HG02588 (cell line): ENCODE measurements around the gene DNAH8.
"Not testable (repeated sequence)": the region's sequence is repeated elsewhere in the genome, so short reads cannot be mapped to it uniquely, and the experiment has no call there.

Experiments used
- ATAC-seq: cut with Tn5 transposase; IDR thresholded peaks from one replicate; pipeline ENCODE4 v1.9.1; 2021; ENCODE audit warnings: mild to moderate bottlenecking, moderate library complexity; ENCODE audit not compliant: unreplicated experiment

DNAH8 gene

GRCh38 chr6:38697846-38698245 is 17.3 kb upstream of the DNAH8 start:
- ATAC-seq: no peak

- ATAC-seq: not testable (repeated sequence)
These were observed 15.4 kb upstream of the DNAH8 start for GRCh38 chr6:38699702-38700101.

DNA sequence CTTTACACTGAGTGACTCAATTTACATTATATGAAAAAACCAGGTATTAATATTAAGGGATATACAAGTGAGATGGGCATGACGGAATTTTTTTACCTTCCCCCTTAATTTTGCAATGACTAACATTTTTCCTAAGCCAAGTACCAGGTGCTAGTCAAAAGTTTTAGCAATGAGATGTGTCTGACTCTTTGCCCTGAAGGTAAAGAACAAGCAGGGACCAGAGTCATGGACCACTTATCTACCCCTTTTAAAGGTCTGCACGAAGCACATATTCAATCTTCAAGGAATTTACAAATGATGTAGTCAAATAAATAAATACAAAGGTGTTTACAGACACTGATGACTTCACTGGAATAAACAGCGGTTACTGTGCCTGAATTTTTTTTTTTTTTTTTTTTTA is 13.6 kb upstream of the DNAH8 start:
- no peak for ATAC-seq

DNA sequence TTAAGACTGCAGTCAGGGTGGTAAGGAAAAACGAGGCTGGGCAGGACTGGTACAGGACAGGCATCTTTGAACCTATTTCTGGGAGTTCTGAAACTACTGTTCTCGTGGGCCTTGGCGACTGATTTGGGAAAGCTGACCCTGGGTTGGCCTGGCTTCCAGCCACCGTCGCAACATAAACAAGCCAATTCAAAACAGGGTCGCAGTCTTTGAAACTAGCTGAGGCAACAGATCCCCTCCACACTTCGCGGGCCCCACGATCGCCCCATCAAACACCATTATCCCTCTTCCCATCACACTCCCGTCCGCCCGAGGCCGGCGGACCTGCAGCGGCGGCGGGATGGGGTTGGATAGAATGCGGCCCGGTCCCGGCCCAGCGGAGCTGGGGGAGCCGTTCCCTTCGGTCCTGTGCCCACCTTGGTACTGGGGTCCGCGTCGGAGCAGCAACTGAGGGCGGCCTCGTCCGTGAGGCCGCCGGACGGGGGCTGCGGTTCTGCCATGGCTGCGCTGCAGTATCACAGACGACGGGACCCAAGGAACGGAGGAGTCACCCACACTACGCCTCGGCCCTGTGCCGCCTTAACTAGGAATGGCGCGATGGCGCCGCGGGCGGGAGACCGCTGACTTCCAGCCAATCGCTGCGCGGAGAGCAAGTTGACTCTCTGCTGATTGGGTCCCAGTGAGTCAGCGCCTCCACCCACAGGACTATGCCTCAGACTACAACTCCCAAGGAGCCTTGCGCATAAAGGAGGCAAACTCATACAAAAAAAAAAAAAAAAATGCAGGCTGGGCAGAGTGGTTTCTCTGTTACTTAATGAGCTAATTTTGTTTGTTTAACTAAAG is 12.3 kb upstream of the DNAH8 start, which contains the start of gene GLO1:
Gene GLO1 (minus strand): TSS at position 588 of the 840 bp plus-strand sequence. CDS start 91 bp downstream, at position 497.
- peak; percentile 99 for ATAC-seq

DNA sequence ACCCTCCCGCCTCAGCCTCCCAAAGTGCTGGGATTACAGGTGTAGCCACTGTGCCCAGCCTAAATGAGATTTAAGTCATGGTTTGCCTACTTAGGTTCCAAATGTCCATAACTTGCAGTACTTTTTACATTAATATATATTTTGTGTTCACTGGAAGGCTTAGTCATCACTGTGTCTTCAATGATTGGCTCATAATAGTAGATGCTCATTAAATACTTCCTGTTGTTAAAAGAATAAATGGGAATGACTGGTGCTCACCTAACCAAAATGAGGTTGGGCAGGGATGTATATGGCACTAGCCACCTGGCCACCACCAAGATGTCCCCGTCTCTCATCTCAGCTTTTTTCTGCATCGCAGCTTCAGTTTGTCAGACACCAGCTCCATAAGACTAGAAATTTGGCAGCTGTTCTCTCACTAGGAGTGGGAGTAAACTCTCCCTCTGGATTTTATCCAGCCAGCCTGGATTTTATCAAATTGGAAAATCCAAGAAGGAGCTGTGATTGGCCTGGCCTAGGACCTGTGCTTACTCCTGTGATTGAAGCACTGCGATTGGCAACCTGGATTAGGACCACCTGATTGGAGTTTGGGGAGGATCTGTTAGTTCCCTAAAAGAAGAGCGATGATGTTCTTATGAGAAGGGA is 11.0 kb upstream of the DNAH8 start:
- ATAC-seq: no peak

DNA sequence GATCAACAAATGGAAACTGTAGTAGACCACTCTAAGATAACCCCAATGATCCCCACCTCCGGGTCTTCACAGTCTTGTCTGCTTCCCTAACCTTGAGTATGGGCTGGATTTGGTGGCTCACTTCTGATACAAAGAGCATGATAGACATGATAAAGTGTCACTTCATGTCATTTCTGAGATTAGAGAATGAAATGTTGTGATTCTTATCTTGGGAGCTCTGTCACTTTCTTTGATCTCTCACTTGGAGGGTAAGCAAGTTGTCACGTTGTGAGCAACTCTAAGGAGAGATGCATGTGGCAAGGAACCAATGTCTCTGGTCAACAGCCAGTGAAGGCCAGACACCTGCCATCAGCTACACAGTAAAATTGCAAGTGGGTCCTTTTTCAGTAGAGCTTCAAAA is 9.2 kb upstream of the DNAH8 start:
- ATAC-seq: no peak

- ATAC-seq: no peak
These were observed 6.6 kb upstream of the DNAH8 start for GRCh38 chr6:38708496-38708895.

DNA sequence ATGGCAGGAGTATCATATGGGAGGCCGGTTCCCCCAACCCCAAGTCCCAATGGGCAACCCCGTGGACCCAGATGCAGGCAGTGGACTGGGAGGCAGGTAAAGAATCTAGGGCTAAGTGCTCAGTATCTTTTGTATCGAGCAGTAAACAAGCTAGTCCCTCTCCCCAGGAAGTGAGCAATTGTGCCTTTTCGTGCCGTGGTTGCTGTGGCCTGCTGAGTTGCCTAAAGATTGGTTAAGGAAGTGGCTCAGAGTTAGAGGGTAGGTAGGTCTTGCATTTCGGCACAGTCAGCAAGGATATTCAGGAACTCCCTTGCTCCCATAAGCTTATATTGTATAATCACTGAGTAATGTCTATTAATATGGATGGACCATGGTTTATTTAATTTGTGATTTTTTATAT is 1.3 kb upstream of the DNAH8 start:
- ATAC-seq: no peak

- no peak for ATAC-seq
These were observed 684 bp upstream of the DNAH8 start for GRCh38 chr6:38714239-38715015.

GRCh38 chr6:38716825-38717224 is 1.7 kb downstream of the DNAH8 start:
- ATAC-seq: no peak

GRCh38 chr6:38719358-38719757 is 4.2 kb downstream of the DNAH8 start:
- no peak for ATAC-seq

DNA sequence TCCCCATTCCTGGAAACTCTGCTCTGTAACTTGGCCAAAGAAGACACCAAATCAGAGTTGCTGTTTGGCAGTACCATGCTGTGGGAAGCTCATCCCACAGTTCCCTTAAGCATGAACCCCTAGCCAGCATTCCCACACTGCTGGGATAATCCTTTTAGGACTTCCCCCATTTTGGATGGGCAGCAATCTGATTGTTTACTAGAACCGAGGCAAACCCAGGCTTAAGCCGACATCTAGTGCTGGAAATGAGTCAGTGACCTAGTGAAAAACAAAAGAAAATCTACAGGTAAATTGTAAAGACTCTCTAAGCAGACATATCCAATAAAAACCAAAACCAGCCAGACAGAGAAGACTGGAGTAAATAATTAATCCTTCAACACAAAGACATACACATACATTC is 5.2 kb downstream of the DNAH8 start:
- ATAC-seq: no peak

DNA sequence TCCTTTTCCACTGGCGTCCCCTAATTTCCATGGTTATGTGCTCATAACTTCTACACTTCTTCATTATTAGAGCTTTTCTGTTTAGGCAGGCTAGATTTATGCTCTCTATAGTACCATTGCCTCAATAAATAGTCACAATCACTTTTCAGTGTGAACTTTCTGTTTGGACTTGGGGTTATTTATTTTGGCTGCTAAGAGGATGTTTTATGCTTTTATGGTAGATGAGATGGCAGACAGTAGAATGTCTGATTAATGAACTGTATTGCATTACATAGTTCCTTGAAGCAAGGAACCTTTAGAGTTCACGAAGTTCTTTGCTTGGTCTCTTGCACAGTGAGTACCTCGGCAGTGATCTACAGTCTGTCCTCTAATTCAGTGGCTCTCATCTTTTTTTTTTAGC is 6.9 kb downstream of the DNAH8 start:
- no peak for ATAC-seq

- ATAC-seq: no peak
These were observed 7.7 kb downstream of the DNAH8 start for GRCh38 chr6:38722727-38723334.

- ATAC-seq: no peak
These were observed 8.7 kb downstream of the DNAH8 start for GRCh38 chr6:38723783-38724182.

GRCh38 chr6:38724343-38724742 is 9.2 kb downstream of the DNAH8 start:
- ATAC-seq: no peak

GRCh38 chr6:38725414-38726183 is 10.5 kb downstream of the DNAH8 start:
- no peak for ATAC-seq

GRCh38 chr6:38728203-38728602 is 13.1 kb downstream of the DNAH8 start:
- no peak for ATAC-seq

- ATAC-seq: no peak
These were observed 15.2 kb downstream of the DNAH8 start for GRCh38 chr6:38730140-38730862.

GRCh38 chr6:38736951-38737350 is 21.8 kb downstream of the DNAH8 start:
- ATAC-seq: no peak
